ENCODE measurements around the gene YES1.
"Not testable (repeated sequence)": the region's sequence is repeated elsewhere in the genome, so short reads cannot be mapped to it uniquely, and the experiment has no call there.

Gene YES1

GRCh38 chr18:730692-731091 is 81.3 kb downstream of the YES1 start:
- DNase-seq (ENCODE audit: low read depth, low spot score): no peak

DNA sequence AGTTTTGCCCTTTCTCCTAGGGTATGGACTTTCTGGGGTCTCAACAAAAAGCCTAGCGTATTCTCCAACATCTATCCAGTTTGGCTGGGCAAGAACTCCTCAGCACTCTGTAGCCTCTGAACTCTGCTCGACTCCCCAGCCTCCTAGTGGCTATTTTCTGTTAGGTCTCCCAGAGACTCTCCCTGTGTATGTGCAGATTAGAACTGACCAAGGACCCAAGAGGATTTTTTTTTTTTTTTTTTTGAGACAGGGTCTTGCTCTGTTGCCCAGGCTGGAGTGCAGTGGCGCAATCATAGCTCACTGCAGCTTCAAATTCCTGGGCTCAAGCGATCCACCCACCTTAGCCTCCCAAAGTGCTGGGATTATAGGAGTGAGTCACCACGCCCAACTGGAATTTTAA is 81.9 kb downstream of the YES1 start:
- not testable (repeated sequence) for DNase-seq (ENCODE audit: low read depth, low spot score)

- no peak for DNase-seq (ENCODE audit: low read depth, low spot score)
These were observed 86.4 kb downstream of the YES1 start for GRCh38 chr18:725646-726045.

DNA sequence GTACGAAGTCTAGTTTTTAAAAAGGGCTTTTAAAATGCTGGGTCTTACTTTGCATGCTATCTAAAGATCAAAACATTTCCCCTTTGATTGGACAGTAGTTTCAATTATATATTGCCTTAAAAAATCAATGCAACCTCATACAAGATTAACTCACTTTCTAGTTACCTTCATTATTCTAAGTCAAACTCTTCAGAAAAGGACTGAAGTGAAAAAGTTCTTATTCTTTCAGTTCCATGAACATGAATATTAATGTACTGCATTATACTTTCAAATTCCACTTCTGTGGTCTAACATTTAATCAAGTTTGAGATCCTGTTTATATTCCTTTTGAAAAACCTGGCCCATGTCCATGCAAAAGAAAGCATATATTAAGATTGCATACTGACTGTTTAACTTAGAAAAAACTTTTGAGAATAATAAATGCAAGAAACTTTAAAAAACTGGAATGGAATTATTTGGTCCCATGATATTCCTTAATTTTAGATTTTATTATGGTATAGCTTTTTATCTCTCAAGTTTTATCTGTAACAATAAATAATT is 88.4 kb downstream of the YES1 start:
- DNase-seq (ENCODE audit: low read depth, low spot score): no peak

DNA sequence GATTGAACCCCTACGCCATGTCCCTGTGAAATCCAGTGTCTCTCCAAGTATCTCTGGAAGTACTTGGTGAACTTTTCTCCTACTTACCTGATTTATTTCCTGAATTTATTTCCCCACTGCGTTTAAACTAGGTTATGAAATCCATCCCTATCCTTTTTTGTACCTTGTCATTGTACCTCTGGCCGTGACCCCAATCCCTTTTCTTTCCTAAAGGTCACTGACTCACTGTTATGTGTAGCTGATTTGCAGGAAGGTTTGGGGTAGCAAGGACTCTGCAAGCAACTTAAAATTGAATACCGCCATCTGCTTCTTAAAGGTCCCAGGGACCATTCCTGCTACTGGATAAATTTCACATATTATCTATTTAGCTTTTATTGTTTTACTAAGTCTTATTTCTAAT is 95.0 kb downstream of the YES1 start:
- DNase-seq (ENCODE audit: low read depth, low spot score): no peak

GRCh38 chr18:715626-716025 is 96.4 kb downstream of the YES1 start:
- no peak for DNase-seq (ENCODE audit: low read depth, low spot score)

- DNase-seq (ENCODE audit: low read depth, low spot score): no peak
These were observed 98.9 kb downstream of the YES1 start for GRCh38 chr18:713135-713490.

GRCh38 chr18:712401-713134 is 99.5 kb downstream of the YES1 start, which contains the start of gene ENOSF1:
Gene ENOSF1 (minus strand): TSS chr18:712630. CDS start chr18:712587, 43 bp downstream.
- DNase-seq (ENCODE audit: low read depth, low spot score): no peak

GRCh38 chr18:711657-712400 is 100.2 kb downstream of the YES1 start:
- no peak for DNase-seq (ENCODE audit: low read depth, low spot score)

- DNase-seq (ENCODE audit: low read depth, low spot score): no peak
These were observed 100.8 kb downstream of the YES1 start for GRCh38 chr18:711310-711656.

- no peak for DNase-seq (ENCODE audit: low read depth, low spot score)
These were observed 101.4 kb downstream of the YES1 start for GRCh38 chr18:710418-711300.

GRCh38 chr18:709771-710170 is 102.3 kb downstream of the YES1 start:
- no peak for DNase-seq (ENCODE audit: low read depth, low spot score)

- DNase-seq (ENCODE audit: low read depth, low spot score): no peak
These were observed 103.9 kb downstream of the YES1 start for GRCh38 chr18:708096-708495.

DNA sequence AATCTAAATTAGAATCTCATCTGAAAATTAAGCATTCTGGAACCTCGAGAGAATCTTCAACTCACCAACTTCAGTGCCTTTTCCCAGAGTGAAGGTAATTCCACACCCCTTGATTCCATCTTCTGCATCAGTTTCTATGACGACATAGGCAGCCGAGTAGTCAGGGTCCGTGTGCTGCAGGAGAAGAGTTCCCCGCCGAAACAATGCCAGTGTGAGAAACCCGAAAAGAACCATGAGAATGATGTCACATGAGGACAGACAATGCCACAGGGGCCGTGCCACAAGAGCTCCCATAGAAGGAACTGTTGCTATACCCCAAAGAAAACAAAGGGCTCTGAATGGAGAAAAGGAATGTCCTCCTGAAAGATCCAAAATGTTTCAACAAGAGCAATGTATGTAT is 105.6 kb downstream of the YES1 start:
- DNase-seq (ENCODE audit: low read depth, low spot score): no peak

- no peak for DNase-seq (ENCODE audit: low read depth, low spot score)
These were observed 108.7 kb downstream of the YES1 start for GRCh38 chr18:703213-703967.

DNA sequence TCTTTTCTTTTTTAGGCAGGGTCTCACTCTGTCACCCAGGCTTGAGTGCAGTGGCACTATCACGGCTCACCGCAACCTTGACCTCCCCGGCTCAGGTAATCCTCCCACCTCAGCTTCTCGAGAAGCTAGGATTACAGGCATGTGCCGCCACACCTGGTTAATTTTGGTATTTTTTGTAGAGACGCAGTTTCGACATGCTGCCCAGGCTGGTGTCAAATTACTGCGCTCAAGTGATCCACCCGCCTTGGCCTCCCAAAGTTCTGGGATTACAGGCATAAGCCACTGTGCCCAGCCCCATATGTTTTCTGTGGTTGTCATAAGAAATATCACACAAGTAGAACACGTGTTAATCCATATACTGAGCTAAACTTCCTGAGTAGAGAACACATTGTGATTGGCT is 114.2 kb downstream of the YES1 start:
- DNase-seq (ENCODE audit: low read depth, low spot score): no peak

DNA sequence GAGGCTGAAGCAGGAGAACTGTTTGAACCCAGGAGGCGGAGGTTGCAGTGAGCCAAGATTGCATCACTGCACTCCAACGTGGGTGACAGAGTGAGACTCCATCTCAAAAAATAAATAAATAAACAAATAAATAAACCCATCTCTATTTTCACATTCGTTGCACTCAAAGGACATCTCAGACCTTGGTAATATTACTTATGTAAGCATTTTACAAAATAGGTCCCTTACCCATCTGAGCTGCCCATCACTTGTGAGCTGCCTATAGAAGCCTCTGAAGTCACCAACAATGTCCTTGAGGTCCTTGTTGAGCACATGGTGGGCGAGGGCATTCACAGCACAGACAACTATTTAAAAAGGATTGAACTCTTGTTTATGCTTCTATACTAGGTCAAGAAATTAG is 115.0 kb downstream of the YES1 start:
- DNase-seq (ENCODE audit: low read depth, low spot score): no peak

DNA sequence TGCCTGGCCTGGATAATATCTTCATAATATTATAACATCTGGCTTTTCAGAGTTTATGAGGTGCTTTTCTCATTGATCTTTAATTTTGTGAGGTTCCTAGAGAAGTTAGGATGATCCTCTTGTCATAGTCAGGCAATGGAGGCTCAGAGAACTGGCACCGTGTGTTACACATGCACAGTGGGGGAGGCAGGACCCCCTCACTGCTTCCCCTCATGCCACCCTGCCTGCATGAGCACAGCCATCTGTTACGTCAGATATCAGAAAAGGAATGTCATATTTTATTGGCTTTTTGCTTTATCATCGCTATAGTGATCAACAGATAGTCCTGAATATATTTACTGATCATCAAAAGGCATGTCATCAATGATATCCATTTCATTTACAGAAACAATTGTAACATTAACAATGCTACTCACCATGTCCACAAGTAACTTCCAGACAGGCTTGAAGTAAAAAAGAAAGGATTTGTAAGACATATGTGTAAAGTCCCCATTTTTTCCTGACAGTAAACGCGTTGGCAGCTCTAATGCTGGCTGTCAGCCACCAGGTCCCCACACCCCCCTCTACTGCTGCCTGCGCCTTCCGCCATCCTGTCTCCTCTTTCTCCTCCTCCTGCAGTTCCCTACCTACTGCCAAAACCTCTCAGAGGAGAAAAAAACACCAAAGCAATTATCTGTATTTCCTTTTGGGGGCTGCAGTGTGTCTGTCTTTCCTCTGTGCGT is 118.4 kb downstream of the YES1 start:
- no peak for DNase-seq (ENCODE audit: low read depth, low spot score)

DNA sequence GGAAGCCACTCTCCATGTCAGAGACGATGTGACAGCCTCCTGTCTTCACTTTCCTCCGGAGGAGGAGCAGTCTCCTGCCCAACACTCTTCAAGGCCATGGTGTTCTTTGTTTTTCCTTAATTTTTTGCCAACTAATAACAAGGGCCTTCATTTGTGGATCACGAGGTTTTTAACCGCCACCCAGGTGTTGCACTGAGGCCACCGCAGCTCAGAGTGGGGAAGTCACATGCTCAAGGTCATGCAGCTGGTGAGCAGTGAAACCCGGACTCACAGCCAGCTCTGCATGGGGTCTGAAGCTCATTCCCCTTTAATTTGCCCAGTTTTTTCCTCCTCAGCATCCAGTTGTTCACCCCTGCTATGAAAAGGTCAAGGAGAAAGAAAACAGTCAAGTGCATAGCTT is 119.2 kb downstream of the YES1 start:
- no peak for DNase-seq (ENCODE audit: low read depth, low spot score)

- DNase-seq (ENCODE audit: low read depth, low spot score): no peak
These were observed 123.7 kb downstream of the YES1 start for GRCh38 chr18:688323-688722.
